H1 (cell line): ENCODE data around the gene SRSF3. TPM values are rescaled to one million over a fixed set of nuclear protein-coding genes. Genes with fewer than 3 reads are reported as not detected.

Source experiments
- SAP30 ChIP-seq: fragments of 300-600 bp; sonication (generic); IDR thresholded peaks from 2 replicates; pipeline ENCODE4 v1.7.1; 2012; ENCODE audit warnings: low read length, moderate library complexity, mild to moderate bottlenecking, inconsistent platforms; ENCODE audit not compliant: insufficient read depth, insufficient replicate concordance
- polyA plus RNA-seq, 7 experiments: library from polyadenylated mRNA; depleted of rRNA in 3 of 7; stranded (reverse) in 5 of 7; unstranded in 2 of 7; fragments of >200 nt in 5 of 7; fragments of 200-250 nt in 2 of 7; gene quantifications; 1 replicate in 5 of 7; 2 replicates in 1 of 7; 4 replicates in 1 of 7; pipeline versions ENCODE4 v1.2.1 to v1.2.3, GENCODE V29; 2011 to 2013; ENCODE audit warnings: missing spikeins in 2 of 7, mixed read lengths in 2 of 7
- total RNA-seq: library from RNA; stranded (reverse); fragmentation: NEBNext Ultra II Directional; extraction: Animal tissue kit (Norgen Biotek cat#: 25700); gene quantifications from 2 replicates; pipeline ENCODE4 v1.2.1, GENCODE V29; 2021

Gene SRSF3
- total and polyA plus RNA-seq, 2 of the 8 experiments (the other 6 are each of a cell fraction or from before 2014, with no cell fraction given): 471 to 689 TPM

DNA sequence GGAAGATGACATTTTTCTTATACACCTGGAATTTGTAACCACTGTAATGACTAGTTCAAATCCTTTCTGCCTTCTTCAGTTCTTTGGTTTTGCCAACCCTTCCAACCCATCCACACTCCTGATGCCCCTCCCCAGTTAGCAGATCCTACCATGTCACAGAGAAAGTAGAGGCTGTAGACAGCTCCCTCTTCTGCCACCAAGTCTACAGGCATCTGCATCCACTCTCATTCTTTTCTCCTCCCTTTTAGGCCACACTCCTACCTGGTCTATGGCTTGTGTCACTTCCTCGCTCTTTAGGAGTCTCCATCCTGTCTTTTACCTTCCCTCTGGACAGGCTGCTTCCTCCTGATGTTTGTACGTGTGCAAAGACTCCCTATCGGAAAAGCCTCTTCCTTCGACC, 33.3 kb upstream of the SRSF3 start (continued):
- no peak for TF ChIP-seq SAP30
